HG03354 (cell line): ENCODE results near the gene CYP2C8.

ENCODE experiments used
- ATAC-seq: cut with Tn5 transposase; IDR thresholded peaks from one replicate; pipeline ENCODE4 v1.9.1; 2021; ENCODE audit warnings: mild to moderate bottlenecking; ENCODE audit not compliant: unreplicated experiment, poor library complexity, severe bottlenecking

Gene CYP2C8

GRCh38 chr10:94989192-94989591 lies 80.1 kb downstream of the CYP2C8 start:
- no peak for ATAC-seq
